Suppressor macrophage (primary cell): ENCODE results near the gene LPIN3.
A peak's percentile ranks its signal among the peaks of the same experiment; 100 is the strongest.
"Not testable (repeated sequence)": the region's sequence is repeated elsewhere in the genome, so short reads cannot be mapped to it uniquely, and the experiment has no call there.

Experiments
- DNase-seq, 4 experiments: peaks; one replicate each; pipeline ENCODE4 v3.0.0-alpha.2; 2020 to 2022
- total RNA-seq, 17 experiments: gene quantifications; one replicate each; lab custom pipeline; 2026; ENCODE audit warnings: mixed read lengths in 6 of 17, inconsistent platforms in 3 of 17; lab: John Stamatoyannopoulos, UW

Gene LPIN3, protein sequence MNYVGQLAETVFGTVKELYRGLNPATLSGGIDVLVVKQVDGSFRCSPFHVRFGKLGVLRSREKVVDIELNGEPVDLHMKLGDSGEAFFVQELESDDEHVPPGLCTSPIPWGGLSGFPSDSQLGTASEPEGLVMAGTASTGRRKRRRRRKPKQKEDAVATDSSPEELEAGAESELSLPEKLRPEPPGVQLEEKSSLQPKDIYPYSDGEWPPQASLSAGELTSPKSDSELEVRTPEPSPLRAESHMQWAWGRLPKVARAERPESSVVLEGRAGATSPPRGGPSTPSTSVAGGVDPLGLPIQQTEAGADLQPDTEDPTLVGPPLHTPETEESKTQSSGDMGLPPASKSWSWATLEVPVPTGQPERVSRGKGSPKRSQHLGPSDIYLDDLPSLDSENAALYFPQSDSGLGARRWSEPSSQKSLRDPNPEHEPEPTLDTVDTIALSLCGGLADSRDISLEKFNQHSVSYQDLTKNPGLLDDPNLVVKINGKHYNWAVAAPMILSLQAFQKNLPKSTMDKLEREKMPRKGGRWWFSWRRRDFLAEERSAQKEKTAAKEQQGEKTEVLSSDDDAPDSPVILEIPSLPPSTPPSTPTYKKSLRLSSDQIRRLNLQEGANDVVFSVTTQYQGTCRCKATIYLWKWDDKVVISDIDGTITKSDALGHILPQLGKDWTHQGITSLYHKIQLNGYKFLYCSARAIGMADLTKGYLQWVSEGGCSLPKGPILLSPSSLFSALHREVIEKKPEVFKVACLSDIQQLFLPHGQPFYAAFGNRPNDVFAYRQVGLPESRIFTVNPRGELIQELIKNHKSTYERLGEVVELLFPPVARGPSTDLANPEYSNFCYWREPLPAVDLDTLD
- total RNA-seq = 1.8 to 11.6 (median 4.0) reads per million in 17 experiments

DNA sequence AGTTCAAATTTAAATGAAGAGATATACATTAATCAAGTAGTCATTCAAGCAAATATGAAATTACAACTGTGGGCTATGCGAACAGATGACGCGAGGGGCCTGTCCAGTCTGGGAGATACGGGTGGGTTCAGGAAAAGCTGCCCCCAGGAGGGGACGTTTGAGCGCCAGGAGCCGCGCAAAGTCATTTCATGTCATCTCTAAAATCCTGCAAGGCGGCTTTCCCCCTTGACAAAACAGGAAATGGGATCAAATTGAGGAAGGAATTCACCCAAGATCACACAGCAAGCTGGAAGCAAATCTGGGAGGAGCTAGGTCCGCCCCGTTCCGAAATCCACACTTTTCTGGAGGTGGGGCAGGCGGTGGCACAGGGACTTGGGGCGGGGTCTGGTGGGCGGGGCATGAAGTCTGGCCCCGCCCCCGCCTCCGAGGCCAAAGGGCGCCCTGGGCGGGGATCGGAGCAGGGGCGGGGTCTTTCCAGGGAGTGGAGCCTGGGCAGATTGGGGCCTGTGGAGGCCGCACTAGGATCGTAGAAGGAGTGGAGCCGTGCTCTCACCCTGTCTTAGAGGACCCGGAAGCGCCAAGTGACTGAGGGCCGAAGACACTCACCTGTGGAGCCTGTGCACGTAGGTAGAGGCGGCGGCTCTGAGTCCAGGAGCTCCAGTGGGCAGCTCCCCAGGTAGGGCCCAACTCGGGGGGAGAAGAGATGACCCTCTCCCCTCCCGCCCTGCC is at the start of gene LPIN3:
Gene LPIN3 (plus strand): TSS at position 495 of the 729 bp plus-strand sequence. CDS start 4,983 bp downstream, outside the sequence.
- DNase-seq = peak; percentile 91 to 94 (median 94)

DNA sequence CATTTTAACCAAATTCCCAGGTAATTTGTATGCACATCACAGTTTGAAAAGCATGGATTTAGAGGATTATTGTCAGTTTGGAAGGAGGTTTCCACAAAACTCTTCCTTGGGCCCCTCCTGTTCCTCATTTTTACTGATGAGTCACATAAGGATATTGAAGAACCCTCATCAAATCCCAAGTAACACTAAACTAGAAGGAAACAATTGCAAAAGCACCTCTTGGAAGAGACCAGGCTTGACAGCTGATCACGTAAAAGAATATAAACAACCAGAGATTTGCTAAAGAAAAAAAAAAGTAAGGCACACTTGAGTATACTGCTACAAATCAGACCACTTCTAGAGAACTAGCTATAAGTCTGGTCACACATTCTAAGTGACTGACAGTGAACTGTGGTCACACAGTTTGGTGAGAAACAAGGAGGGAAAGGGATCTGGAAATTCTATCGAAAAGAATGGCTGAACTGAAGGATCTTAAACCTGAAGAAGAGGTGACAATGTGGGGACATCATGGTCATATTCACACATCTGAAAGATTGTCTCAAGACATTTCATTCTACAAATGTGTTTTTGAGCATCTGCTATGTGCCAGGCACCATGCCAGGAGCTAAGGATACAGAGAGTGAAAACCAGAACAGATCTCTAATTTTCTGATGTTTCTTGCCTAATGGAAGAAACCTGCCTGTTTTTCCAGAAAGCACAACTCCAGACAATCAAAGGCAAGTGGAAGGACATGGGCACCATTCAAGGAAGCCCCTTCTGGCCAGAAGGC is 47.2 kb upstream of the LPIN3 start:
- peak in 2 of 4 experiments; percentile 28 to 37 for DNase-seq

DNA sequence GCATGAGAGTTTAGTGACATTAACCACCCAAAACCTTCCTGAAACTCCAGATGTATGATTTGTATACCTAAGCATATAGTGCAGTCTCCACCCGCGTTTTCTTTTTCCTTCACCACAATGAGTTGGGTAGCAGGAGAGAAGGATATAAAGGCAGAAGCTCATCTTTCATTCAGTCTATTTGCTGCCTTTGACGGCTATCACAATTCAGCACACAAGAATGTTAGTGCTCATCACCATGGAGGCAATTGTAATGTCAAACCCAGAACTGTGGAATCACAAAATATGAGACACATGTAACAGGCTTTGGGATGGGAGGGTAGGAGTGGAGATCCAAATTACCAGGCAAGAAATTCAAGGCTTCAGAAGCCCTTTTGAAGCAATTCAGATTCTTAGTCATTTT is 40.7 kb upstream of the LPIN3 start:
- no peak for DNase-seq

DNA sequence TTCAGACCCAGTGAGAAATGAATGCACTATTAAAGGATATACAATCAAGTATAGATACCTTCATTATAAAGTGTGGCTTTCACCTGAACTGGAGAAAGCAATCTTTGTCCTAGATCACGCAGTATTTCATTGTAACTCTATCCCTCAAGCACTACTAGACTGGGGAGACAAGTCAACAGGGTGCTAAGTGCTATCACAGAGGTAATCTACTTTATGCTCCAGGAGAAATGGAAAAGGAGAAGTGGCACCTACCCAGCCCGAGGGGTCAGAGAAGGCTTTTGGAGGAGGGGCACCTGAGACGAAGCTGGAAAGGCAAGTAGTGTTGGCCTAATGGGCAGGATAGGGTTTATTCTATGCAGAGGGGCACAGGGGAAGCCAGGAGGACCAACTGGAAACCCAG is 40.2 kb upstream of the LPIN3 start:
- no peak for DNase-seq

DNA sequence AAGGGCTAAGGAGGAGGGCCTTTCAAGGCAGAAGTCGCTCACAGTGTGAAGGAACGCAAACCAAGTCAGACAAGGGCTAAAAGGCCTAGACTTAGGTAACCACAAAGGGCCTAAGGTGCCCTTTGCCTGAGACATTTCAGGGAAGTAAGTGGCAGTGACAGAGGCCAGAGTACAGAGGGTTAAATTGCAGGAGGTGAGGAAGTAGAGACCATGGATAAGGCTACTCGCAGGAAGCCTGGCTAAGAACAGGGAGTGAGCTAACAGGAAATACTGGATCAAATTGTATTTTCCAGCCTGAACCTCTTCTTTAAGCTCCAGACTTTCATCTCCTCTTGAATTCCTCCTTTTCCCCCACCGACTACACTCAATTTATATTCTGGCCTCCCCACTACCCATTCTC is 39.7 kb upstream of the LPIN3 start:
- no peak for DNase-seq

DNA sequence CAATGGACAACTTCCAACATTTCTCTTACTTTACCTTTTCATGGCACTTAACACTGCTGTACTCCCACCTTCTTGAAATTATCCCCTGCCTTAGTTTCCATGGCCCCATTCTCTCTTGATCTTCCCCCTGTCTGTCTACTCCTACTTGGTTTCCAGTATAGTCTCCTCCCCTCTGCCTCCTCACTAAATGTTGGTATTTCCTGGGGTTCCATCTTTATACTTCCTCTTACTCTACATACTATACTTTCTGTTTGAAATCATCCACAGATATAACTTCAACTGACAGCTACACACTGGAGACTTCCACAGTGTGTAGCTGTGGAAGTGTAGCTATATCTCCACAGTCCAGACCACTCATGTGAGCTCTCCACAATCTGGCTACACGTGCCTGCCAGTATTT is 36.6 kb upstream of the LPIN3 start:
- peak in 2 of 4 experiments; percentile 29 to 44 for DNase-seq

DNA sequence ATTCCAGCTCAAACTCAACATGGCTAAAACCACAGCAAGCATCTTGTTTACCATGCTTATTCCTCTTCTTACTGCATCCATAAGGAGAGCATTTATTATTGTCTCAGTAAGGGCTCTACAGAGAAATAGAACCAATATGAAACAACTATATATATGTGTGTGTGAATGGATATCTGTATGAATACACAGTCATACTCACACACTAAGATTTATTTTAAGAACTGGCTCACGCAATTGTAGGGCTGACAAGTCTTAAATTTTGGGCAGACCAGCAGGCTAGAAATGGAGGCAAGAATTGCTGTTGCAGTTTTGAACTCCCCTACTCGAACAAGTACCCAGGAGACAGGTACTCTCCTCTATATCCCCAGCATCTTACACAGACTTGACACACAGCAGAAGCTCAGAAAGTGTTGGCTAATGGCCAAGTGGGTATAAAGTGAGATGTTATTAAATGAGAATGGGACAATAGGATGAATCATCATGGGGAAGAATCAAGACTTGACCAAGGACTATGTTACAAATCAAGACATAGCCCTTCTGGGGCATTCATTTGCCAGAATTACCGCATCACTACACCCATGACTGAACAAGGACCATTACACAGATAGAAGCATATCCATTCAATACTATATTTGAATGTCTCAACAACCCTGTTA is 36.1 kb upstream of the LPIN3 start:
- no peak for DNase-seq

DNA sequence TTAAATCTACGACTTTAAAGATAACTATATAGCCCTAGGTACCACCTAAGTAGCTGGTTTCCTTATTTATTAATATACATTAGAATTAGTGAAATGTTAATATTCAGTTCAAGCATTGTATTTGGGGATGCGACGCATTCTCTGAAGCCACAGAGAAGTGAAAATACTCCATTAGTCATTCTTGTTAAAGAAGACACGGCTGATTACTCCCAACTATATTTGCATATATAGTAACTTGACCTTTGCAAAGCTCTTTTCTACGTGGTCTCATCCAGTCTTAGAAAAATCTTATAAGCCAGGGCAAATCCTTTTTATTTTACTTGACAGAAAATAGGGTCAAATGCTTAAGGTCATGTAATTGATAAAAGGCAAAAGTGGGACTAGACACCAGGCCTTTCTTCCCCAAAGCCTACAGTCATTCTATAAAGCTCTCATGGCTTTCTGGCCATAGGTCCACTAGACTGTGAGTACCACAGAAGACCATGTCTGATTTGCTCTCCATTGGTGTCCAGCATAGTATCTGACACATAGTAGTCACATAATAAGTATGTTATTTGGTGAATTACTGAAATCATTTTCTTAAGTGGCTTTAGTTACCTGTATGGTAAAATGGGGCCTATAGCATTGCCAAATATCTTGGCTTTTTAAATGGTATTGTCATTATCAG is 34.4 kb upstream of the LPIN3 start:
- DNase-seq = no peak

DNA sequence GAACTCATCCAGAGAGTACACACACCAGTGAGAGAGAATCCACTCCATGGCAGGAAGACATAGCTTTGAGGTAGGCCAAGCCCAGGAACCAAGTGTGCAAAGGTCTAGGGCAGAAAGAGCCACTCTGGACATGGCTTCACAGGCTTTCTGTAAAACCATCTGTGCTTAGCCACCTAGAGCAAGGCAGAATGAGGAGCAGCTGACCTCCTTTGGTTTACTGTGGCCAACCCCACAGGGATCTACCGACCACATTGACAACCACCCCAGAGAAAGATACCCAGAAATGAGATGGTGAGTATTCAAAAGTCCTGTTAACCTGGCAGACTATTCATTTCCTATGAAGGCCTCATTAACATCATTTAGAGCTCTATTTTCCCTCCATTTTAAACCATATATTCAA is 33.6 kb upstream of the LPIN3 start:
- DNase-seq = no peak

DNA sequence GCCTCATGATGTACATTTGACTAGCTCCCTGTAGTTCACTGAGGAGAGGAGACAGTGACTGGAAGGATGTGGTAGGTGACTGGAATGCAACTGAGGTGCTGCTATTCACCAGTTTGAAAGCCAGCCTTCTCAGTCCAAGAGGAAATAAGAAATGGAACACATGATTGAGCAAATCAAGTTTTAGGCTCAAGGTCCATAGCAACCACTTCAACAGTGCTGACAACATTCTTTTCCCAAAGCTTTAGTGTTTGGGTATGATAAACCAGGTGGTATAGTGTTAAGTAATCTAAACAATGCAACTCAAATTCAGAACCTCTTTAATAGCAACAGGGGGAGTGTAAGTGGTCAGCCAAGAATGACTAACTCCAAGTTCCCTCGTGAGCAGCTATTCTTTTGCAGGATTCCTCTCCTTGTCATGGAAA is 32.3 kb upstream of the LPIN3 start:
- DNase-seq = peak in 3 of 4 experiments; percentile 10 to 49 (median 21)

DNA sequence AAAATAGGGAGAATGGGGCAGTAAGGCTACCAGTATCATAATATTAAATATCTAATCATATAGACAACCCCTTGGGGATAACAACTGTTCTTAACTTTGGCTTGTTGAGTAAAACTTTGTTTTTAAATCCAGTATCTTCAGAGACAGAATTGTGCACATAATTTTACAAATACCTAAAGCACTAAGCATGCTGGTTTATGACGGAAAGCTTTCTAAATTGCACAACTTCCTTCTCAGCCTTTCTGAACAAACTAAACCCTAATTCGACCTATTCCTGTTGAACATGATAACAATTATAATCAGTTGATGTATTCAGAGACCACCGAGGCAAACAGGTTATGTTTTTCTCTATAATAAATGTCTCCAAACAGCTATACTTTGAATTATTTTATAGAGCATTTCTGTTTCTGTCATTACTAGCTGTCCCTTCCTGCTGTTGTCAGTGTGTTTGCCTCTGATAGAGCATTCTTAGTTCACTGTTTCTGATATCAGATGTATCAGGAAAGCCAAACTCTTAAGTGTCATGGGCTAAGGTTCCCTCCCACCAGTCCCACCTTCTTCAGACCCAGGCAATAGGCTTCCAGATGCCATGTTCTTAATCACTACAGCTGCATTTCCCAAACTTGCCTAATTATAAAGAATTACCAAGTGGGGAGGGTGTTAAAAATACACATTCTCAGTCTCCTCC is 31.8 kb upstream of the LPIN3 start:
- DNase-seq = peak in 2 of 4 experiments; percentile 33 to 44

DNA sequence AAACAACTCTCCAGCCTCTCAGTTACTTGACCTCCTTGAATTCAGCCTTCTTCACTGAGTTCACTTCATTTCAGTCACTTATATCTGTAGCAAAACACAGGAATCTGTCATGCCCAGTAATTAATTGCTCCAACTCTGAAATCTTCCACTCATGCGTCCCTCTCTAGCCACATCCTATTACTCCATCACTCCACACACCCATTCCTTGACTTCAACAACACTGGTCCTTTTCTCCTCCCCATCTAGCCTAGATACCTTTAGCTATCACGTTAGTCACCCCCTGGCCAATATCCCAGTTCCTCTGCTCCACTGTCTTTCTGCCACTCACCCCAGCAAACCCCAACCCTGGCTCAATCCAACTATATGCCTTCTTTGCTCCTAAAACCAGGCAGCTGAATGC is 30.8 kb upstream of the LPIN3 start:
- DNase-seq = no peak

DNA sequence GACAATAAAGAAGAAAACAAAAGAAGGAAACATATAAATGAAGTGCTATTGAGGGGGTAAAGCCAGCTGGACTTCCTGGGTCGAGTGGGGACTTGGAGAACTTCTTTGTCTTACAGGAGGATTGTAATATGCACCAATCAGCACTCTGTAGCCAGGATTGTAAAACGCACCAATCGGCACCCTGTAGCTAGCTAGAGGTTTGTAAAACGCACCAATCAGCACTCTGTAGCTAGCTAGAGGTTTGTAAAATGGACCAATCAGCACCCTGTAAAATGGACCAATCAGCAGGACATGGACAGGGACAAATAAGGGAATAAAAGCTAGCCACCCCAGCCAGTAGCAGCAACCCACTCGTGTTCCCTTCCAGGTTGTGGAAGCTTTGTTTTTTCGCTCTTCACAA is 28.6 kb upstream of the LPIN3 start:
- DNase-seq = not testable (repeated sequence)

DNA sequence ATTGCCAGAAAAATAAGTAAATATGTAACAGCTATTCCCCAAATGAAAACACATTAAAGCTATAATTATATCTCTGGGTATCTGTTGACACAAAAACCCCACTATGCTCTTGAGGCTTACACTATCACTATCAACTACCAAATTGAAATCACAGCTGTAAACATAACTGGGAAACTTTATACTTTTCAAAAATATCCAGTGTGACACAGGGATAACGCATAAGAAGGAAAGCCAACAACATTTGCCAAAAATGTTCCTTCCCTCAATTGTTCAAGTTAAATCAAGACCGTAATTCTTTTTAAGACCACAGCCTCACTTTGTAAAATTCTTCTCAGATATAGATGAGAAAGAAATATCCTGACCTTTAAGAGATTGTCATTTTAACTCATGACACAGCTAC is 26.2 kb upstream of the LPIN3 start:
- DNase-seq = no peak

DNA sequence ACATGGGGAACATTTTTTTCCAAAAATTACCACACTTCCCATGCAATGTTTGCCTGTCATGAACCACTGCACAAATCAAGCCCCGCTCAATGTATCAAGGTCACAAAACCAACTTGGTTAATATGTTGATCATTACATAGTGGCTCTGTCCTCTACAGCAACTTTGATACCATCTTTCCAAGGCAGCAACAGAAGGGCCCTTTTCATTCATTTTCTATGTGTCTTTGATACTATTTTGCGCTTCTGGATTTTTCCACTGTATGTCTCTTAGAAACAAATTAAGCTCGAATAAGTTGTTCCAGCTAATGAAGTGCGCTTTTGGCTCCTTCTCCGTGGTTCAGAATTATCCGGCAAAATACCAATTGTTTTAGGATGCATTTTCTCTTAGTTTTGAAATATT is 24.6 kb upstream of the LPIN3 start:
- no peak for DNase-seq

DNA sequence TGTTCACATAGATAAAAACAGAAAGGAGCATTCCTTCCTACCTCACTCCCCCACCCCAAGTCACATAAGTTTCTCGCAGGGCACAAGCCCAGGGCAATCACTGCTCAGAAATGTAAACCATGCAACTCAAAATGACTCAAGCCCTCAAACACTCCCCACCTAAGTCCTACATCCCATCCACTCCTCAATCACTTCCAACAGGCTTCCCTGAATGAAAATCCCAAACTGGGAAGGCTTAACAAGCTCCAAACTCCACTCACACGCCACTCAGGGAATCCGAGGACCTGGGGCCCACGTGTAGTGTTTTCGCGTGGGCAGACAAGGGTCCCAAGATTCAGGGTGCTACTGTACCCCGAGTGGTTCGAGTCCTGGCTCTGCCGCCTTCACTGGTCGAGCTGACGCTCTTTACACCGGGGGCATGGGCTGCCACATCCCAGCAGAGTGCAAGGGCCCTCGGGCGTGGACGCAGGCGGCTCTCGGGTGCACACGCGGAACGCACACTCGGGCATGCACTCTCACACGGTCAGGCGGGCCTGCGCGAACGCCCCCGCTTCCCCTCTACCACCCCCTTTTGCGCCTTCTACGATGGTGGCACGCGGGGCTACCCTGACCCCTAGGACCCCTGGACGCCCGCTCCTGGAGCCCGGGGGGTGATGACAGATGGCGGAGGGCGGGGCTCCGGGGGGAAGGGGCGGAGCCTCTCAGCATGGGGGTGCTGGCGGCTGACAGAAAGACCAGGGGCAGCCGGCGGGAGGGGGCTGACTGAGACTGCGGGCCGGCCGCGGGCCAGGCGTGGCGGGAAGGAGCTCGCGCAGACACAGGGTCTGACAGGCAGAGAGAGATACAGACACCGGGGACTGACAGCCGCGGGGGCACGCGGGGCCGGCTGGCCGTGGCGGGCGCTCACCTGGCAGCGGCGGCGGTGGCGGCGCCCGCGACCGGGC is 23.7 kb upstream of the LPIN3 start:
- peak; percentile 51 to 79 (median 64) for DNase-seq

DNA sequence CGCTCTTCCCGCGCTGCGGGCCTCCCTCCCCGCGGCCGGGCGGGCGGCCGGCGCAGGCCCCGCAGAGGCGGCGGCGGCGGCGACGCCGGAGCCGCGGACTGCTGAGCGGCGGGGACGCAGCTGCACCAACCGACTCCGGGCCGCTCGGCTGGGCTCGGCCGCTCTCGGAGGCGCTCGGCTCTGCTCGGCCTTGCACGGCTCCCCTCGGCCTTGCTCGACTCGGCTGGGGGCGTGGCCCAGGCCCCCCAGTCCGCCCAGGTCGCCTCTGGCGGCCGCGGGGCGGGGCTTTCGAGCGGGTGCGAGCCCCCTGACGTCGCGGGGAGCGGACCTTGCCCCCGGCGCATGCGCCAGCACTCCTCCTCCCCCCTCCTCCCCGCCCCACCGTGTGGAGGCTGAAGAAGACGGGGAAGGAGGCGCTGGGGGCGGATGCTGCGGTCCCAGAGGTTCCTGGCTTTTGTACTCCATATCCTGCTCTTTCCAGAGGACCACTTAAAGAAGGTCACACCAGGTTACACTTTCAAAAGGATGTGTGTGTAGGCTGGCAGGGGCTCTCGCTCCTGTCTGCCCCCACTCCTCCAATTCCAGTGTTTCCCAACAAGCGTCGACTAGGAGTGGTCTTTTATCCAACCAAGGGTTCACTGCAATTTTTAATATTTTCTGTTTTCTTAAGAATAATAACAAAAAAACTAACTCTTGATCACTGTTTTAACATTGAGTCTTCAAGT is 22.9 kb upstream of the LPIN3 start, which contains the start of gene ZHX3:
Gene ZHX3 (minus strand): TSS at position 186 of the 725 bp plus-strand sequence. CDS start 112,815 bp downstream, outside the sequence.
- DNase-seq = peak; percentile 98 to 100 (median 98)

DNA sequence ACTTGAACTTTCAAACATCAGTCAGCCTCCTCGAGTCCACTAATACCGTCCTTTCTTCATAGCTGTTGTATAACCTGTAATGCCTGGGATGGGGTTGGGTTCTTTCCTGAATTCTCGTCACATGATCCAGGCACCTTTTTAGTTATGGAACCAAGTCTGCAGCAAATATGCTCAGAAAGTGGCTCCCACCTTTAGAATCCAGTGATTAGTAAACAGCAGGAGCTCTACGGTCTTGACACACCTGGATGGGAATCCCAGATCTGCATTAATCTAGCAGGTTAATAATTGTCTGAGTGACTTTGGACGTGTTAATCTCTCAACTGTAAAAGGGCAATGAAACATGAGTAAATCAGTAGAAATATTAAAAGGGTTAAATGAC is 22.4 kb upstream of the LPIN3 start:
- no peak for DNase-seq
